Kidney epithelial cell (primary cell): ENCODE data around the gene CD302. TPM values are rescaled to one million over a fixed set of nuclear protein-coding genes. Genes with fewer than 3 reads are reported as not detected.
"Not testable (repeated sequence)": the region's sequence is repeated elsewhere in the genome, so short reads cannot be mapped to it uniquely, and the experiment has no call there.

Source experiments
- DNase-seq: peaks from one replicate; pipeline ENCODE4 v3.0.0-alpha.2; 2010; ENCODE audit warnings: low read depth
- H3K27me3 ChIP-seq: 2 replicates; pipeline ENCODE4 v1.6.0; 2011; ENCODE audit warnings: low read length; ENCODE audit not compliant: control insufficient read depth, insufficient read depth
- H3K36me3 ChIP-seq: 2 replicates; pipeline ENCODE4 v1.5.1; 2011; ENCODE audit warnings: low read length; ENCODE audit not compliant: control insufficient read depth, insufficient read depth
- H3K4me3 ChIP-seq: 2 replicates; pipeline ENCODE4 v1.5.1; 2011; ENCODE audit warnings: low read depth, mild to moderate bottlenecking, control low read depth, low read length
- total RNA-seq: library from RNA; depleted of rRNA; stranded (reverse); fragments of >200 nt; gene quantifications from 2 replicates; pipeline ENCODE4 v1.2.3, GENCODE V29; 2015
- TF ChIP-seq, protein P1 (sequence below): IDR thresholded peaks from 2 replicates; pipeline ENCODE4 v1.5.1; 2011; ENCODE audit warnings: mild to moderate bottlenecking, moderate library complexity, low read length, control low read depth, inconsistent platforms; ENCODE audit not compliant: insufficient read depth, poor library complexity, severe bottlenecking

The CD302 gene
- total RNA-seq, 1 donor from 2014 or later: 0.92 TPM

GRCh38 chr2:159790323-159790722 is 7.7 kb downstream of the CD302 start:
- no peak overlapping the region for H3K4me3 ChIP-seq
- TF ChIP-seq, protein P1, sequence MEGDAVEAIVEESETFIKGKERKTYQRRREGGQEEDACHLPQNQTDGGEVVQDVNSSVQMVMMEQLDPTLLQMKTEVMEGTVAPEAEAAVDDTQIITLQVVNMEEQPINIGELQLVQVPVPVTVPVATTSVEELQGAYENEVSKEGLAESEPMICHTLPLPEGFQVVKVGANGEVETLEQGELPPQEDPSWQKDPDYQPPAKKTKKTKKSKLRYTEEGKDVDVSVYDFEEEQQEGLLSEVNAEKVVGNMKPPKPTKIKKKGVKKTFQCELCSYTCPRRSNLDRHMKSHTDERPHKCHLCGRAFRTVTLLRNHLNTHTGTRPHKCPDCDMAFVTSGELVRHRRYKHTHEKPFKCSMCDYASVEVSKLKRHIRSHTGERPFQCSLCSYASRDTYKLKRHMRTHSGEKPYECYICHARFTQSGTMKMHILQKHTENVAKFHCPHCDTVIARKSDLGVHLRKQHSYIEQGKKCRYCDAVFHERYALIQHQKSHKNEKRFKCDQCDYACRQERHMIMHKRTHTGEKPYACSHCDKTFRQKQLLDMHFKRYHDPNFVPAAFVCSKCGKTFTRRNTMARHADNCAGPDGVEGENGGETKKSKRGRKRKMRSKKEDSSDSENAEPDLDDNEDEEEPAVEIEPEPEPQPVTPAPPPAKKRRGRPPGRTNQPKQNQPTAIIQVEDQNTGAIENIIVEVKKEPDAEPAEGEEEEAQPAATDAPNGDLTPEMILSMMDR: no peak

DNA sequence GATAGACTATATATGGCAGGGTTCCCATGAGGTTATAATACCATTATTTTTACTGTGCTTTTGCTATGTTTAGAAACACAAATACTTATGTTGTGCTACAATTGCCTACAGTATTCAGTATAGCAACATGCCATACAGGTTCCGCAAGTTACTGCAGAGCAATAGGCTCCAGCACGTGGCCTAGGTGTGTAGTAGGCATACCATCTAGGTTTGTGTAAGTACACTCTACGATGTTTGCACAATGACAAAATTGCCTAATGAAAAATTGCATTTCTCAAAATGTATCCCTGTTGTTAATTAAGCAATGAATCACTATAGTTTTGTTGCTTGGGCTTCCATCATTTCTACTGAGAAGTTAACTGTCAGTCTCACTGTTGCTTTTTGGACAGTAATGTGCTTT is 9.8 kb downstream of the CD302 start:
- Histone ChIP-seq H3K4me3 (no peak overlapping the region), H3K36me3 (no peaks in the 10 kb centered on the region), H3K27me3 (no peaks in the 10 kb centered on the region)
- TF ChIP-seq, protein P1: no peak
- no peak for DNase-seq

More at GRCh38 chr2:159790323-159790722, 7.7 kb downstream of the CD302 start:
- no peak for DNase-seq
- Histone ChIP-seq H3K36me3 (no peaks in the 10 kb centered on the region), H3K27me3 (no peaks in the 10 kb centered on the region)

GRCh38 chr2:159787647-159788046 is 10.4 kb downstream of the CD302 start:
- not testable (repeated sequence) for DNase-seq, H3K36me3 ChIP-seq, H3K27me3 ChIP-seq, H3K4me3 ChIP-seq

- no peaks in the 10 kb centered on the region for H3K27me3 ChIP-seq
- H3K36me3 ChIP-seq: no peaks in the 10 kb centered on the region
- no peak overlapping the region for H3K4me3 ChIP-seq
- DNase-seq: no peak
- TF ChIP-seq, protein P1: no peak
Observed at GRCh38 chr2:159786938-159787337, 11.1 kb downstream of the CD302 start.

DNA sequence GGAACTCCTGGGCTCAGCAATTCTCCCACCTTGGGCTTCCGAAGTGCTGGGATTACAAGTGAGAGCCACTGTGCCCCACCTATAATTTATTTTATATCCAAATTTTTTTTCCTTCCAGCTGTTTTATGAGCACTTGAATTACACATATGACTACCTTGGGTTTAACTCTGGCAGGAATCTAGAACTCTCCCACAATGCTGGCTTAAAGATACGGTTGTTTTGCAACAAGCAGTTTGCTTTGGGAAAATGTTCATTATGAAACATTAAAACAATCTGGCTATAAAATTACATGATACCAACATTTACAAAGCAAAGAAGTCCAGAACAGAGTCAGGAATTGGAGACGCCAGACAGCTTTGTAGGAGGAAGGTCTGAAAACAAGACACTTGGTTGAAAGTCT is 12.8 kb downstream of the CD302 start:
- Histone ChIP-seq H3K4me3 (no peak overlapping the region), H3K27me3 (no peaks in the 10 kb centered on the region), H3K36me3 (no peaks in the 10 kb centered on the region)
- DNase-seq: no peak
- TF ChIP-seq, protein P1: no peak

- H3K36me3 ChIP-seq, H3K27me3 ChIP-seq, H3K4me3 ChIP-seq, DNase-seq: not testable (repeated sequence)
Observed at GRCh38 chr2:159784744-159785143, 13.3 kb downstream of the CD302 start.

DNA sequence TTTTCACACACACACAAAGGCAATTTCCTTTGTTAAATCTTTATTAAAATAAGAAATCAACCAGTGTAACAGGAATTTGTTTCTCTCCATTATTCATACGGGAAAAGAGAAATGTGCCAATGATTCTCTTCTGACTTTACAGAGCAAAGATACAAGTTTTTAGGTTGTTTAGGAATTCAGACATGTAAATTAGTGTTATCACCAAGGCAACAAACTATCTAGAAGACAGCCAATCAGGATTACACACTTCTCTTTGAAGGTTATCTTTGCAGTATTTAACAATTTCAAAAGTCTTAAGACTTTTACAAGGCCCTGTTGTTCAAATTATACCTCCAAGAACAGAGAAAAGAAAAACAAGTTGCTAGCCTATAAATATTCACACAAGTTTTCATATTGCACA is 14.5 kb downstream of the CD302 start:
- Histone ChIP-seq H3K4me3 (no peak overlapping the region), H3K36me3 (no peaks in the 10 kb centered on the region), H3K27me3 (no peaks in the 10 kb centered on the region)
- no peak for DNase-seq
- TF ChIP-seq, protein P1: no peak
